IPS-18a (cell line): ENCODE measurements around the gene MKX.

Experiments used
- H3K27ac ChIP-seq: one replicate; pipeline ENCODE4 v1.5.1; 2013; ENCODE audit warnings: low read length
- H3K27me3 ChIP-seq: one replicate; pipeline ENCODE4 v1.6.1; 2013; ENCODE audit warnings: mild to moderate bottlenecking, low read length; ENCODE audit not compliant: control insufficient read depth, insufficient read depth
- H3K36me3 ChIP-seq: one replicate; pipeline ENCODE4 v1.6.1; 2013; ENCODE audit warnings: low read depth, low read length; ENCODE audit not compliant: control insufficient read depth
- H3K4me1 ChIP-seq: one replicate; pipeline ENCODE4 v1.6.1; 2013; ENCODE audit warnings: low read depth, low read length; ENCODE audit not compliant: control insufficient read depth
- H3K4me3 ChIP-seq: one replicate; pipeline ENCODE4 v1.5.1; 2013; ENCODE audit warnings: low read length
- H3K9ac ChIP-seq: one replicate; pipeline ENCODE4 v1.6.1; 2013; ENCODE audit warnings: mild to moderate bottlenecking, low read length, moderate library complexity
- H3K9me3 ChIP-seq: one replicate; pipeline ENCODE4 v1.6.1; 2013; ENCODE audit warnings: low read depth, low read length; ENCODE audit not compliant: control insufficient read depth

The MKX gene, protein sequence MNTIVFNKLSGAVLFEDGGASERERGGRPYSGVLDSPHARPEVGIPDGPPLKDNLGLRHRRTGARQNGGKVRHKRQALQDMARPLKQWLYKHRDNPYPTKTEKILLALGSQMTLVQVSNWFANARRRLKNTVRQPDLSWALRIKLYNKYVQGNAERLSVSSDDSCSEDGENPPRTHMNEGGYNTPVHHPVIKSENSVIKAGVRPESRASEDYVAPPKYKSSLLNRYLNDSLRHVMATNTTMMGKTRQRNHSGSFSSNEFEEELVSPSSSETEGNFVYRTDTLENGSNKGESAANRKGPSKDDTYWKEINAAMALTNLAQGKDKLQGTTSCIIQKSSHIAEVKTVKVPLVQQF

DNA sequence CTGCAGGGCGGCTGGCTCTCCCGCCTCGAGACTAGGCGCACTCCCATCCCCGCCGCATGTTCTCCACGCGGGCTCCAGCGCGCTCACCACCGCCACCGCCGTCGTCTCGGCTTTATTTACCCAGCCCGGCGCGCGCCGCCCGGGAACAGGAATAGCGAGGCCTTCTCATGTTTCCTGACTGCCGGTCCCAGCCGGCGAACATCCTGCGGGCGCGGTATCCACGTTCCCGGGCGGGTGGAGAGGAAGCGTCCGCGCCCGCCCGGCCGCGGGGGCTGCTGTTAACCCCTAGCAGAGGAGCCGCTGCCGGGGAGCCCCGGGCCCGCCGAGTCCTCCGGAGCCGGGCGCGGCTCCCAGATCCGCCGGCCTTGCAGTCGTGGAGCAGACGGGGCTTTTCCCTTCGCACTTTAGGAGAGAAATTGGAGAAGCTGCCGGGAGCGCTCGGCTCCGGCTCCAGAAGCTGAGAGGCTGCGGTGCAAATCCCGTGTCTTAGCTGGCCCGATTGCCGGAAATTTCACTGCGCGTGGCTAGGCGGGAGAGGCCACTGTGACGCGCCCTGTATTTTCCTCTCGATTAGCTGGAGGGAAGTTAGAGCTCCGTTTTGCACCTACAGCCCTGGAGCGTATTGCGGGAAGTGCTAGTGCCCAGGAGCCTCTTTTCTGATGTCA lies at the start of gene MKX:
MKX (minus strand) TSS at position 88 of the 665 bp plus-strand sequence. CDS start 2,404 bp downstream, outside the sequence.
- H3K4me3 ChIP-seq = peak within 1 kb of the TSS; percentile 70
- H3K27me3 ChIP-seq = peaks cover 99% of the 10 kb centered on the region
- no peak within 1 kb of the TSS for H3K27ac ChIP-seq
- H3K36me3 ChIP-seq = no peaks in the 10 kb centered on the region
- peak within 1 kb of the TSS; percentile 23 for H3K9ac ChIP-seq
- no peaks in the 10 kb centered on the region for H3K9me3 ChIP-seq
- peaks cover 16% of the 10 kb centered on the region for H3K4me1 ChIP-seq

DNA sequence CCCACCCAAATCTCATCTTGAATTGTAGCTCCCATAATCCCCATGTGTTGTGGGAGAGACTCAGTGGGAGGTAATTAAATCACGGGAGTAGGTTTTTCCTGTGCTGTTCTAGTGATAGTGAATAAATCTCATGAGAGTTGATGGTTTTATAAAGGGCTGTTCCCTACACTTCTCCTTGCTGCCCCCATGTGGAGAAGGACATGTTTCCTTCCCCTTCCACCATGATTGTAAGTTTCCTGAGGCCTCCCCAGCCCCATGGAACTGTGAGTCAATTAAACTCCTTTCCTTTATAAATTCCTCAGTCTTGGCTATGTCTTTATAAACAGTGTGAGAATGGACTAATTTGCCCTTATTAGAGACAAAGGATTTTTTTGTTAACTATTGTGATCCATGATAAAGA lies 48.5 kb upstream of the MKX start:
- Histone ChIP-seq H3K4me1 (no peaks in the 10 kb centered on the region), H3K4me3 (no peak overlapping the region), H3K27ac (no peak overlapping the region), H3K9ac (no peak overlapping the region), H3K9me3 (no peaks in the 10 kb centered on the region), H3K36me3 (no peaks in the 10 kb centered on the region), H3K27me3 (no peaks in the 10 kb centered on the region)

DNA sequence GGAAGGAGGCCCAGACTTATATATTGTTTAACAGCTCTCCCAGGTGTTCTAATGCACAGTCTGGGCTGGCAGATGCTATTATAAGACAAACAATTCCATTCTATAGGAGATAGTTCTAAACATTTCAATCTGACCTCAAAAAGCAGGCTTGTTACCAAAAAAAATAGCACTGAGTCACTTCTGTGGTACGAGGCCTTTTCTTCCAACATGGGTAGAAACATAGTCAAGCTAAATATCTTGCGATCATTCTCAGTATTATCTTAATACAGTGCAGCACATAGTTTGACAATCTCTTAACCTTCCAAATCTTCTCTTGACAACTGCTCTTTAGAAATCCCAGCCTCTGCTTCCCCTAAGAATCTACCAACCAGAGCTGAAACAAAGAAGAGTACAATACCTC lies 46.6 kb upstream of the MKX start:
- H3K27me3 ChIP-seq = no peaks in the 10 kb centered on the region

DNA sequence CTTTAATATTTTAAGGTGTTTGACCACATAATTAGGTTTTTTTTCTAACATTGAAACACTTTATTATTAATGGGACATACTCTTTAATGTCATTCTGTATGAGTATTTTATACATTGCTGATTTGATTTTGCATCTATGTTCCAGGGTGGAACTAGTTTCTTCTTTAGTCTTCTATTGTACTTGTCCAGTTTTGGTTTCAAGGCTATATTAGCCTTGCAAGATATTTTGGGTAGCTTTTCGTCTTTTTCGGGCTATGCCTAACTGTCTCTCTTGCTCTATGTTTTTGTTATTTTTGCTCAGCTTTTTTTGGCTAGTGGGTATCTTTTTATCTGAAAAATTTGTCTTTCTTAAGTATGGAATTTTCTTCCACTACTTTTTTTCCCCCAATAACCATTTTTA lies 38.7 kb upstream of the MKX start:
- Histone ChIP-seq H3K4me3 (no peak overlapping the region), H3K27me3 (no peaks in the 10 kb centered on the region), H3K27ac (no peak overlapping the region), H3K36me3 (no peaks in the 10 kb centered on the region), H3K4me1 (peaks cover 6% of the 10 kb centered on the region), H3K9ac (no peak overlapping the region), H3K9me3 (no peaks in the 10 kb centered on the region)

More for the DNA sequence above, 46.6 kb upstream of the MKX start:
- no peak overlapping the region for H3K9ac ChIP-seq
- no peaks in the 10 kb centered on the region for H3K9me3 ChIP-seq
- H3K36me3 ChIP-seq = no peaks in the 10 kb centered on the region
- H3K27ac ChIP-seq = no peak overlapping the region
- H3K4me1 ChIP-seq = peaks cover 6% of the 10 kb centered on the region
- no peak overlapping the region for H3K4me3 ChIP-seq

DNA sequence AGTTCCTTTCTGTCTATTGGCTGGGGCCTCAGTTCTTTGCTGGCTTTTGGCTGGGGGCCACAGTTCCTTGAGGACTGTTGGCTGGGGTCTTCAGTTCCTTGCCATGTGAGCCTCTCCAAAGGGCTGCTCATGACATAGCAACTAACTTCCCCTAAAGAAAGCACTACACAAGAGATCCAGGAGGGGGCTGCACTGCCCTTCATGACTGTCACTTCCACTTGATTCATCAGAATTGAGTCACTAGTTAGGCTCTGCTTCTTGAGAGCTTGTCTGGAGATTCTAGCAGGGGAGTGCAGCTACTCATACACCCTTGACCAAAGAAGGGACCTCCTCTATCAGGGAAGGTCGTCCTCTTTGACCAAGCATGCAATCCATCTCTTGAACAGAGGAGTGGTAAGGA lies 38.0 kb upstream of the MKX start:
- H3K4me3 ChIP-seq = no peak overlapping the region
- H3K27me3 ChIP-seq = no peaks in the 10 kb centered on the region
- peaks cover 2% of the 10 kb centered on the region for H3K4me1 ChIP-seq
- H3K36me3 ChIP-seq = no peaks in the 10 kb centered on the region
- no peak overlapping the region for H3K9ac ChIP-seq
- no peaks in the 10 kb centered on the region for H3K9me3 ChIP-seq
- no peak overlapping the region for H3K27ac ChIP-seq

DNA sequence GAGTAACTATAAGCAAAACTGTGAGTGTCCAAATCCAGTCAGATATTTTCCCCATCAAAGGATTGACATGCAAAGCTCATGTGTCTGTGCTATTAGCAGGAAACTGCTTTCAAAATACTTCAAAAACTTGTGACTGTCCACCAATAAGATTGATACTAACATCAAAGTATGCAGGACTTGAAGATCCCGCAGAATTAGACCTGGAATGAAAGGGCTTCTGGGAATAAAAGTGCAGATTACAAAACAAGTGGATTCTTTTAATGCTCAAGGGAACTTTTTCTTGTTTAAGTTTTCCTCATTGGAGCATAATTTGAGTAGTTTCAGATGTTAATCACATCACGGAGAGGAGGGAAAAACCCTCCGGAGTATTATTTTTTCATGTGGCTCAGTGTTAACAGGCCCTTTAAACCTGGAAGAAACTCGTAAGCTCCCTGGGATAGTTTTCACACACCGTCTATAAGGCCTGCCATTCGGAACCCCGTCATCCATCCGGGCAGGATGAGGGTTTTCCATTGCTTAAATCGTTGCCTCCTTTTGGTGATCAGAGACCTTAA lies 33.9 kb upstream of the MKX start:
- Histone ChIP-seq H3K4me3 (no peak overlapping the region), H3K36me3 (no peaks in the 10 kb centered on the region), H3K27me3 (no peaks in the 10 kb centered on the region), H3K4me1 (peaks cover 8% of the 10 kb centered on the region), H3K27ac (no peak overlapping the region), H3K9me3 (no peaks in the 10 kb centered on the region), H3K9ac (no peak overlapping the region)

DNA sequence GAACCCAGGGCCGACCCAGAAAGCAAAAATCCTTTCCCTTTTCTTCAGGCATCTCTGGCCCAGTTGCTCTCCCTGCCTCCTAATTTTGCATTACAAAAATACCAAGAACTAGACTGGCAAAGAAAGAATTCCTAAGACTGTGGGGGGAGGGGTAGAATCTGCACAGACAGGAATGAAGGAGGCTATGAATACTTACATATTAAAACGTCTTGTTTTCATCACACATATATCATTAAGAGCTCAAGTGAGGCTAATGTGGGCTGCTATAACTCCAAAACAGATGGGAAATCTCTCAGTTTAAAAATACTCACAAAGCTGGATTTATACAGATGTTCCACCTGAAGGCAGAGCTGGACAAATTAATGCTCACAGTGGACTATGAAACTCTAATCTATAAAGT lies 29.2 kb upstream of the MKX start:
- H3K4me3 ChIP-seq = no peak overlapping the region
- no peaks in the 10 kb centered on the region for H3K36me3 ChIP-seq
- no peaks in the 10 kb centered on the region for H3K9me3 ChIP-seq
- peaks cover 9% of the 10 kb centered on the region for H3K4me1 ChIP-seq
- no peaks in the 10 kb centered on the region for H3K27me3 ChIP-seq
- H3K9ac ChIP-seq = no peak overlapping the region
- H3K27ac ChIP-seq = no peak overlapping the region

DNA sequence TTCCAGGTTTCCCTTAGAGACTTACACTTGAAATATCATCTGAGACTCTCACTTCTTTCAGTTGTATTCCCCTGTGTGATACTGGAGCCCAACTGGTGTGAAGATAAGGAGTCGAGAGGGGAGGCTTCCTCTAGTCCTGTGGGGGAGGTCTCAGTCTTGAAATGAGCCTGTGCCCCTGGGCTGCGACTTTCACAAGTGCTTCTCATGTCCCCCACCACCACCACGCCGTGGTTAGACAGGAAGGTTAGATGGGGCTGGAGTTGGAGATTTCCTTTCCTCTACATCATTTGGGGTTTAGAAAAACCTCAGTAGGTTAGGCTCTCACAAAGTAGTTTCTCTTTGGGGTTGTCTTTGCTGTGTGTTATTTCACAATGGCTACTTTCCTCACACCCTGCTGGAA lies 25.6 kb upstream of the MKX start:
- Histone ChIP-seq H3K9ac (no peak overlapping the region), H3K4me1 (peaks cover 9% of the 10 kb centered on the region), H3K27me3 (no peaks in the 10 kb centered on the region), H3K27ac (no peak overlapping the region), H3K36me3 (no peaks in the 10 kb centered on the region), H3K9me3 (no peaks in the 10 kb centered on the region), H3K4me3 (no peak overlapping the region)

DNA sequence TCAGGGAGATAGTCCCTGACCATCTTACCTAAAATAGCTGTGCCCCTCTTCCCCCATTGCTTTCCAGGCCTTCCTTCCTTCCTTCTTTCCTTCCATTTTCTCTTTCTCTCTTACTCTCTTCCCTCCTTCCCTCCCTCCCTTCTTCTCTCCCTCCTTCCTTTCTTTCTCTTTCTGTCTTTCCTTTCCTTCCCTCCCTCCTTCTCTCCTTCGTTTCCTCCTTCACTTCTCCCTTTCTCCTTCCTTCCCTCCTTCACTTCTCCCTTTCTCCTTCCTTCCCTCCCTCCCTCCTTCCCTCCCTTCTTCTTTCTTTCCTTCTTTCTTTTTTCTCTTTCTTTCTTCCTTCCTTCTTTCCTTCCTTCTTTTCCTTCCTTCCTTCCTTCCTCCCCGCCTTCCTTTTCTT lies 24.6 kb upstream of the MKX start:
- Histone ChIP-seq H3K36me3 (no peaks in the 10 kb centered on the region), H3K4me3 (no peak overlapping the region), H3K4me1 (peaks cover 7% of the 10 kb centered on the region), H3K9ac (no peak overlapping the region), H3K27me3 (no peaks in the 10 kb centered on the region), H3K9me3 (no peaks in the 10 kb centered on the region), H3K27ac (no peak overlapping the region)

DNA sequence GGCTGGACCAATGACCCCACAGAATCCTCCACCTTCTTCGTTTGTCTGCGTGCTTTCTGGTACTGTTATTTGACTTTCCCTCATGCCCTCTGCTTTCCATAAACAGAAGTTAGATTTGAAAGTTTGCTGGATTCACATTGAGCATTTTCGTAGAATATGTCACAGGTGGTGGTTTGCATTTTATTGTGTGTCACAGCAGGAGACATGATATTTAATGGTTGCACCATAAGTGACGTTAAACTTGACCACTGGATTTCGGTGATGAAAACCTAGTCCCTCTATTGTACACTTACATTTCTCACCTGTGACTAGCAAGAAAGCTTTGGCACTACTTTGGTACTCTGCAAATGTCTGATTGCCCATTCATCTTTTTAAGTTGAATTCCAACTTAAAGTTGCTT lies 15.2 kb upstream of the MKX start:
- Histone ChIP-seq H3K4me1 (no peaks in the 10 kb centered on the region), H3K9ac (no peak overlapping the region), H3K27ac (no peak overlapping the region), H3K36me3 (no peaks in the 10 kb centered on the region), H3K4me3 (no peak overlapping the region), H3K9me3 (no peaks in the 10 kb centered on the region), H3K27me3 (no peaks in the 10 kb centered on the region)

DNA sequence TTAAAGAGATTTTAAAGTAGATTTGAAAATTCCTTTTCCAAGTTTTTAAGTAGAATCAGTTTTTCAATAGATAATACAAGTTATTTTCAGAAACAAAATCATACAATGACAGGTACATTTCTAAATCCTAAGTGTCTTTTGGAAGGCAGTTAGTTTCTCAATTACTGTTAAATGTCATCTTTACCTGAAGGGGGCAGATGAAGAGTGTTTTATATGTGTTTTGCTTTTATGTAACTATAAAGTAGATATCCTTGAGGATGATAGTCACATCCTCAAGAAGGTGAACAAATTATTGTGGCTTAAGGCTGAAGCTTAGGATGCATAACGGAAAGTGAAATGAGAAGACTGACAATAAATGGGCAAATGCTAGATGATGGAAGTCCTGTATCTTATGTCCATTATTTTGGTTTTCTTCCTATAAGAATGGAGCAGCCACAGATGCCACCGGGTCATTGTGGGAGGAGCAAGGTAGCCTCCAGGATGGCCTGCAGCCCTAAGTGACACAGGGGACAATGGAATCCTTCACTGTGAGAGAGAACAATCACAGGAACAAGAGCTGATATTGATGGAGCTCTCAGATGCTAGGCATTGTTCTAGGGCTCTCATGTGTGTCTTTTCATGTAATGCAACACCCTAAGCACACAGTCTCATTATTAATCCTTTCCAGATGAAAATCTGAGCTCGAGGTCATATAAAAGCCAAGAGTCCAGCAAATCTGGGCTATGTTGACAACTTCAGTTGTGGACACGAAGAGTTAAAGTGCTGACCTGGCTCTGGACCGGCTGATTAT lies 14.1 kb upstream of the MKX start:
- Histone ChIP-seq H3K4me3 (no peak overlapping the region), H3K4me1 (no peaks in the 10 kb centered on the region), H3K36me3 (no peaks in the 10 kb centered on the region), H3K27ac (no peak overlapping the region), H3K27me3 (no peaks in the 10 kb centered on the region), H3K9me3 (no peaks in the 10 kb centered on the region), H3K9ac (no peak overlapping the region)
